K562 (cell line): Measurements from ENCODE around the gene GPC3. TPM values are rescaled to one million over a fixed set of nuclear protein-coding genes. Genes with fewer than 3 reads are reported as not detected.

Source experiments
- ATAC-seq: fragments of 200-7000 bp; cut with Tn5 transposase; 3 replicates; pipeline ENCODE4 v1.9.1; 2020; ENCODE audit warnings: moderate library complexity
- BruUV-seq: library from RNA; stranded (reverse); fragments of 400-500 nt; replicated peaks from 2 replicates; lab custom pipeline; 2021; lab: Mats Ljungman, UMichigan
- CTCF ChIA-PET: fragments of 300-600 bp; formaldehyde crosslinking; extraction: SDS; loops from one replicate; lab custom pipeline; 2021; ENCODE audit warnings: low intra/inter-chr PET ratio; lab: Yijun Ruan, JAX
- POLR2A ChIA-PET: fragments of 300-600, 350-650 bp; sonication (Branson Sonifier 250); formaldehyde crosslinking; extraction: SDS; loops from one replicate; lab custom pipeline; 2021; ENCODE audit warnings: antibody characterized with exemption, inconsistent platforms; lab: Yijun Ruan, JAX
- DNase-seq, 4 experiments: peaks; one replicate each; pipeline versions ENCODE4 v3.0.0 to v3.0.0-alpha.2; 2011 to 2018; ENCODE audit warnings: low spot score in 3 of 4, mixed read lengths in 3 of 4; ENCODE audit errors: extremely low read depth in 1 of 4
- FAIRE-seq: peaks from 2 replicates; lab custom pipeline; 2011; peaks lifted over from hg19 to GRCh38; lab: Jason Lieb, UNC
- H2AFZ ChIP-seq: 2 replicates; pipeline ENCODE4 v1.6.0; 2011; ENCODE audit warnings: low read depth, low read length, control low read depth, inconsistent platforms
- H3K27ac ChIP-seq: fragments of 200-600 bp; 3 replicates; pipeline ENCODE4 v1.8.0; 2011; ENCODE audit warnings: low read depth, mild to moderate bottlenecking, control low read depth, inconsistent platforms, low read length, moderate library complexity, mixed read lengths; ENCODE audit errors: extremely low read depth
- H3K27me3 ChIP-seq, 2 experiments: fragments of 300-600 bp in 1 of 2; 2 replicates in 1 of 2; 3 replicates in 1 of 2; pipeline versions ENCODE4 v1.6.0 to v1.8.0; 2011; ENCODE audit warnings: inconsistent platforms in 2 of 2, low read length in 2 of 2, mild to moderate bottlenecking in 1 of 2, mixed read lengths in 1 of 2, moderate library complexity in 1 of 2; ENCODE audit not compliant: control insufficient read depth in 2 of 2, insufficient read depth in 2 of 2
- H3K36me3 ChIP-seq: fragments of 300-600 bp; 3 replicates; pipeline ENCODE4 v1.8.0; 2011; ENCODE audit warnings: mild to moderate bottlenecking, low read length, inconsistent platforms; ENCODE audit not compliant: control insufficient read depth, insufficient read depth
- H3K4me1 ChIP-seq, 2 experiments: fragments of 200-600 bp in 1 of 2; replicated peaks in 1 of 2; 2 replicates in 1 of 2; 3 replicates in 1 of 2; pipeline versions ENCODE4 v1.5.1 to v1.8.0; 2011; ENCODE audit warnings: inconsistent platforms in 2 of 2, low read length in 2 of 2, mild to moderate bottlenecking in 1 of 2, mixed read lengths in 1 of 2, moderate library complexity in 1 of 2; ENCODE audit not compliant: control insufficient read depth in 2 of 2, insufficient read depth in 2 of 2
- H3K4me2 ChIP-seq: 2 replicates; pipeline ENCODE4 v1.6.1; 2011; ENCODE audit warnings: low read length, control low read depth, inconsistent platforms, mixed read lengths; ENCODE audit not compliant: insufficient read depth
- H3K4me3 ChIP-seq: fragments of 200-600 bp; sonication (generic), shearing (Covaris generic); 2 replicates; pipeline ENCODE4 v1.5.1; 2016; ENCODE audit warnings: control low read depth, inconsistent platforms
- H3K79me2 ChIP-seq: fragments of 200-600 bp; 3 replicates; pipeline ENCODE4 v1.8.0; 2011; ENCODE audit warnings: low read length, inconsistent platforms; ENCODE audit not compliant: control insufficient read depth, insufficient read depth
- H3K9ac ChIP-seq, 2 experiments: 2 replicates each; pipeline versions ENCODE4 v1.6.0 to v1.6.1; 2011; ENCODE audit warnings: low read depth in 2 of 2, low read length in 2 of 2, control low read depth in 1 of 2, inconsistent platforms in 1 of 2, mild to moderate bottlenecking in 1 of 2, mixed read lengths in 1 of 2; ENCODE audit not compliant: insufficient read depth in 1 of 2
- H3K9me1 ChIP-seq: one replicate; pipeline ENCODE4 v1.6.0; 2011; ENCODE audit warnings: inconsistent platforms, mild to moderate bottlenecking, low read length, moderate library complexity; ENCODE audit not compliant: control insufficient read depth, insufficient read depth
- H3K9me3 ChIP-seq: replicated peaks from 2 replicates; pipeline ENCODE4 v1.5.1; 2011; ENCODE audit warnings: low read depth, low read length, inconsistent platforms; ENCODE audit not compliant: control insufficient read depth, insufficient read depth
- H4K20me1 ChIP-seq: replicated peaks from 2 replicates; pipeline ENCODE4 v1.6.1; 2011; ENCODE audit warnings: low read length, inconsistent platforms, mixed read lengths; ENCODE audit not compliant: control insufficient read depth, insufficient read depth
- BDP1 ChIP-seq: IDR thresholded peaks from 3 replicates; pipeline ENCODE4 v1.6.1; 2011; ENCODE audit not compliant: insufficient read length, insufficient read depth
- CCNT2 ChIP-seq: IDR thresholded peaks from 2 replicates; pipeline ENCODE4 v1.6.1; 2011; ENCODE audit warnings: borderline replicate concordance, low read depth, mild to moderate bottlenecking, moderate library complexity, mixed read lengths, low read length; ENCODE audit not compliant: insufficient read length; ENCODE audit errors: extremely low read depth
- CHD1 ChIP-seq: fragments of 200-600 bp; sonication (generic); IDR thresholded peaks from one replicate; pipeline ENCODE4 v1.6.1; 2012; ENCODE audit warnings: mild to moderate bottlenecking, moderate library complexity, low read length, inconsistent platforms
- GABPA ChIP-seq: fragments of 200-800 bp; sonication (Bioruptor generic); conservative IDR thresholded peaks from 2 replicates; pipeline ENCODE4 v1.6.1; 2016; ENCODE audit warnings: low read depth, missing genetic modification characterization, missing compliant biosample characterization
- HLTF ChIP-seq: fragments of 450-650 bp; IDR thresholded peaks from 2 replicates; pipeline ENCODE4 v1.6.1; 2016
- JUN ChIP-seq, 2 experiments: sonication (generic) in 1 of 2; formaldehyde crosslinking in 1 of 2; IDR thresholded peaks; 2 replicates each; pipeline versions ENCODE4 v1.6.1 to v1.8.0; 2012 to 2022; ENCODE audit warnings: borderline replicate concordance in 2 of 2, mild to moderate bottlenecking in 2 of 2, improper control_type of control experiment in 1 of 2, low read depth in 1 of 2, low read length in 1 of 2, missing genetic modification reagents in 1 of 2
- PTRF ChIP-seq: fragments of 450-650 bp; IDR thresholded peaks from 2 replicates; pipeline ENCODE4 v1.6.1; 2016; ENCODE audit warnings: mild to moderate bottlenecking, missing genetic modification characterization, missing compliant biosample characterization
- RHOXF2B ChIP-seq: fragments of 250-450 bp; sonication (Bioruptor Pico); conservative IDR thresholded peaks from 2 replicates; pipeline ENCODE4 v1.5.1; 2021
- RNF2 ChIP-seq: sonication (generic); IDR thresholded peaks from 2 replicates; pipeline ENCODE4 v1.6.1; 2016
- SMARCB1 ChIP-seq: IDR thresholded peaks from 2 replicates; pipeline ENCODE4 v1.6.1; 2011; ENCODE audit warnings: improper control_type of control experiment, low read depth; ENCODE audit not compliant: insufficient read length
- STAT5B ChIP-seq: fragments of 250-450 bp; sonication (Bioruptor Pico); IDR thresholded peaks from 2 replicates; pipeline ENCODE4 v1.8.0; 2021; ENCODE audit warnings: mild to moderate bottlenecking, inconsistent platforms
- U2AF1 ChIP-seq: fragments of 200-400 bp; formaldehyde crosslinking; optimal IDR thresholded peaks from 2 replicates; pipeline ENCODE3; 2017; ENCODE audit warnings: mild to moderate bottlenecking, low read depth, low read length, moderate library complexity
- ZNF146 ChIP-seq: IDR thresholded peaks from one replicate; pipeline ENCODE4 v1.6.1; 2018; ENCODE audit warnings: missing compliant biosample characterization; ENCODE audit not compliant: unreplicated experiment
- ZZZ3 ChIP-seq: fragments of 450-650 bp; IDR thresholded peaks from 2 replicates; pipeline ENCODE4 v1.6.1; 2016; ENCODE audit warnings: antibody characterized with exemption, mild to moderate bottlenecking, moderate library complexity
- WGBS: fragments of 100-300 bp; shearing (Covaris generic); methylation state at CpG from one replicate; pipeline ENCODE4 v1.1.6; 2016; ENCODE audit warnings: low coverage, mixed read lengths; ENCODE audit not compliant: insufficient coverage; ENCODE audit errors: missing lambda C conversion rate; 5-methylcytosine and 5-hydroxymethylcytosine counted together
- in situ Hi-C: fragments of 300-500 bp; cut with MboI; formaldehyde crosslinking; loops from 4 replicates; pipeline ENCODE4 v1.15.0; 2018; ENCODE audit warnings: inconsistent platforms, mixed read lengths
- intact Hi-C: fragments of 100-400 bp; cut with micrococcal nuclease; formaldehyde crosslinking; loops from 2 replicates; pipeline ENCODE4 v1.14.2; 2022
- polyA plus RNA-seq, 8 experiments: library from polyadenylated mRNA; depleted of rRNA in 4 of 8; stranded (reverse) in 5 of 8; unstranded in 3 of 8; fragments of >200 nt; fragmentation: Nextera tagmentation in 2 of 8; fragmentation: Illumina TruSeq in 1 of 8; extraction: Ambion mirVana in 2 of 8; extraction: Trizol in 1 of 8; gene quantifications; 2 replicates each; pipeline versions ENCODE4 v1.2.1 to v1.2.3, GENCODE V29; 2011 to 2014; ENCODE audit warnings: inconsistent platforms in 1 of 8, missing spikeins in 1 of 8
- total RNA-seq, 7 experiments: library from RNA; depleted of rRNA in 6 of 7; stranded (reverse); fragments of >200 nt in 6 of 7; fragmentation: Illumina TruSeq in 2 of 7; extraction: Trizol in 2 of 7; gene quantifications; 2 replicates each; pipeline versions ENCODE4 v1.2.1 to v1.2.3, GENCODE V29; 2011 to 2021; ENCODE audit warnings: low replicate concordance in 1 of 7
- TF ChIP-seq, protein P1 (sequence below): fragments of 250-450 bp; sonication (Bioruptor Pico); IDR thresholded peaks from 2 replicates; pipeline ENCODE4 v1.4.0; 2020

Gene GPC3
- total and polyA plus RNA-seq, 9 of the 15 experiments (the other 6 are each of a cell fraction or from before 2014, with no cell fraction given), result 0.42 TPM; not detected in 8

DNA sequence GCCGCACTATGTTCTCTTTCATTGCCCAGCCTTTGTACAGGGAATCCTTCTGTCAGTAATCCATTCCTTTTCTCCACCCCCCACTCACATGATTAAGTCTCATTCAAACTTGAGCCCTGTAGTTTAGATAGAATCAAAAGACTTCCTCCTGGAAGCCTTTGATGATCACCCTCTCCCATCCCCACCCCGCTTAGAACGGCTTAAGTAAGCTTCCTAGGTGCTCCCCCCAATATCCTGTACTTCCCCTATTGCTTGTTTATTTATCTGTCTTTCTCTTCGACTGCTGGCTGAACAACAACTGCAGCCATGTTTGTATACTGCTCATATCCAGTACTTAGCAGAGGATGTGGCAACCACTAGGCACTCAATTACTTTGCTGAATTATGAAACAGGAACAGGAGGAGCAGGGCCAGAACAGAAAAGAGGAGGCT lies 38.5 kb upstream of the GPC3 start:
- ChIA-PET CTCF (no interaction called here), POLR2A (no interaction called here)
- ATAC-seq (no peak), FAIRE-seq (no peak), DNase-seq (no peak)
- no peaks in the 10 kb centered on the region; the same call in 1 of the 2 replicates for H4K20me1 ChIP-seq
- H3K4me3 ChIP-seq, result no peak overlapping the region
- BruUV-seq, result no TSS peak
- in situ Hi-C loops, result no loop called here
- H3K4me1 ChIP-seq, result no peaks in the 10 kb centered on the region
- no peak overlapping the region for H3K4me2 ChIP-seq
- H3K9me3 ChIP-seq, result no peaks in the 10 kb centered on the region
- no peaks in the 10 kb centered on the region for H3K9me1 ChIP-seq
- H3K27me3 ChIP-seq, result no peaks in the 10 kb centered on the region; a peak in 1 of 5 replicates
- no peaks in the 10 kb centered on the region for H3K79me2 ChIP-seq
- H3K36me3 ChIP-seq, result no peaks in the 10 kb centered on the region
- 0% methylated on average over 3 of the region's 4 CpGs for WGBS
- no peak overlapping the region for H3K27ac ChIP-seq
- intact Hi-C loops, result no loop called here
- TF ChIP-seq CHD1 (no peak), SMARCB1 (no peak), ZZZ3 (no peak), BDP1 (no peak), RNF2 (no peak), JUN (IDR thresholded peaks at IDR 0.05; ENCODE audit: borderline replicate concordance, low read depth, low read length) (no peak), JUN (CRISPR knock-in tag; IDR thresholded peaks at IDR 0.05; ENCODE audit: borderline replicate concordance) (no peak), HLTF (no peak), PTRF (tag) (no peak), STAT5B (no peak), GABPA (tag) (no peak), RHOXF2B (CRISPR knock-in tag) (no peak), ZNF146 (no peak), CCNT2 (no peak), U2AF1 (no peak)
- TF ChIP-seq, protein P1, sequence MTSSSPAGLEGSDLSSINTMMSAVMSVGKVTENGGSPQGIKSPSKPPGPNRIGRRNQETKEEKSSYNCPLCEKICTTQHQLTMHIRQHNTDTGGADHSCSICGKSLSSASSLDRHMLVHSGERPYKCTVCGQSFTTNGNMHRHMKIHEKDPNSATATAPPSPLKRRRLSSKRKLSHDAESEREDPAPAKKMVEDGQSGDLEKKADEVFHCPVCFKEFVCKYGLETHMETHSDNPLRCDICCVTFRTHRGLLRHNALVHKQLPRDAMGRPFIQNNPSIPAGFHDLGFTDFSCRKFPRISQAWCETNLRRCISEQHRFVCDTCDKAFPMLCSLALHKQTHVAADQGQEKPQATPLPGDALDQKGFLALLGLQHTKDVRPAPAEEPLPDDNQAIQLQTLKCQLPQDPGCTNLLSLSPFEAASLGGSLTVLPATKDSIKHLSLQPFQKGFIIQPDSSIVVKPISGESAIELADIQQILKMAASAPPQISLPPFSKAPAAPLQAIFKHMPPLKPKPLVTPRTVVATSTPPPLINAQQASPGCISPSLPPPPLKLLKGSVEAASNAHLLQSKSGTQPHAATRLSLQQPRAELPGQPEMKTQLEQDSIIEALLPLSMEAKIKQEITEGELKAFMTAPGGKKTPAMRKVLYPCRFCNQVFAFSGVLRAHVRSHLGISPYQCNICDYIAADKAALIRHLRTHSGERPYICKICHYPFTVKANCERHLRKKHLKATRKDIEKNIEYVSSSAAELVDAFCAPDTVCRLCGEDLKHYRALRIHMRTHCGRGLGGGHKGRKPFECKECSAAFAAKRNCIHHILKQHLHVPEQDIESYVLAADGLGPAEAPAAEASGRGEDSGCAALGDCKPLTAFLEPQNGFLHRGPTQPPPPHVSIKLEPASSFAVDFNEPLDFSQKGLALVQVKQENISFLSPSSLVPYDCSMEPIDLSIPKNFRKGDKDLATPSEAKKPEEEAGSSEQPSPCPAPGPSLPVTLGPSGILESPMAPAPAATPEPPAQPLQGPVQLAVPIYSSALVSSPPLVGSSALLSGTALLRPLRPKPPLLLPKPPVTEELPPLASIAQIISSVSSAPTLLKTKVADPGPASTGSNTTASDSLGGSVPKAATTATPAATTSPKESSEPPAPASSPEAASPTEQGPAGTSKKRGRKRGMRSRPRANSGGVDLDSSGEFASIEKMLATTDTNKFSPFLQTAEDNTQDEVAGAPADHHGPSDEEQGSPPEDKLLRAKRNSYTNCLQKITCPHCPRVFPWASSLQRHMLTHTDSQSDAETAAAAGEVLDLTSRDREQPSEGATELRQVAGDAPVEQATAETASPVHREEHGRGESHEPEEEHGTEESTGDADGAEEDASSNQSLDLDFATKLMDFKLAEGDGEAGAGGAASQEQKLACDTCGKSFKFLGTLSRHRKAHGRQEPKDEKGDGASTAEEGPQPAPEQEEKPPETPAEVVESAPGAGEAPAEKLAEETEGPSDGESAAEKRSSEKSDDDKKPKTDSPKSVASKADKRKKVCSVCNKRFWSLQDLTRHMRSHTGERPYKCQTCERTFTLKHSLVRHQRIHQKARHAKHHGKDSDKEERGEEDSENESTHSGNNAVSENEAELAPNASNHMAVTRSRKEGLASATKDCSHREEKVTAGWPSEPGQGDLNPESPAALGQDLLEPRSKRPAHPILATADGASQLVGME (CRISPR knock-in tag), result no peak
- no peak overlapping the region for H2AFZ ChIP-seq
- no peak overlapping the region for H3K9ac ChIP-seq
